ENCODE data around the gene COLQ. TPM values are rescaled to one million over a fixed set of nuclear protein-coding genes. Genes with fewer than 3 reads are reported as not detected.
"Not testable (repeated sequence)": the region's sequence is repeated elsewhere in the genome, so short reads cannot be mapped to it uniquely, and the experiment has no call there.

Gene COLQ
- 0.81 TPM for total RNA-seq

DNA sequence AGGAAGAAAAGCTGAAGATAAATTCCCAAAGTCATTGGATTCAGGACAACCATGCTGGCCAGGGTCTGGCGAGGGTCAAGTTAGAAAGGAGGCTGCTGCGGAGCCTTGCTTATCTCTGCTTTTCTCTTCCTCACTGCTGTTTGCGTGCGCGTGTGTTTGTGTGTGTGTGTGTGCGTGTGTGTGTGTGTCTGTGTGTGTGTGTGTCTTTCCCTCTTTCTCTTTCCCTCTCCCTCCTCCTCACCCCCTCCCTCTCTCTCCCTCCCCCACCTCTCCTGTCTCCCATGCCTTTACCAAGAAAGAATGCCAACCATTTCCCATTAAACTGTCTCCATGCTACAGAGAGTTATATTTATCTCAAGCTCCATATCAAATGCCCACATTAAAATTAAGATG lies at the start of gene COLQ:
Gene COLQ, minus strand, starts transcription at position 134 of the 393 bp plus-strand sequence. Its CDS starts 81 bp downstream, at position 53.
- DNase-seq (ENCODE audit: low read depth in 2 of 3, low spot score in 2 of 3), result no peak

DNA sequence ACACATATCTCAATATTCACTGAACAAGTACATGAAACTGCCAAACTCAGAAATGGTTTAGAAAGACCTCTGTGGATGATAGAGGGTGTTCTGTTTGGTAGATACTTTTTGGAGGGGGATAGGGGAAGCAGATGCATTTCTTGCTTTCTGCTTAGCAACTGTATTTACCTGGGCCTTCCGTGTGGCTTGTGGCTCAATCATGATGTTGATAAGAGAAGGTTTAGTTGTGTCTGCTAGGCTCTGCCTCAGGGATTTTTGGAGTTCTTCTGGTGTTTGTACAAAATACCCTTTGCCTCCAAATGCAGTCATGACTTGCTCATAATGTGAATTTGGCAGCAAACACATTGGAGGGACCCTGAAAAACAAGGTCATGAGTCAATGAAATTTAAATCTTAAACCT lies 41.7 kb upstream of the COLQ start:
- DNase-seq (ENCODE audit: low read depth in 2 of 3, low spot score in 2 of 3), result no peak

DNA sequence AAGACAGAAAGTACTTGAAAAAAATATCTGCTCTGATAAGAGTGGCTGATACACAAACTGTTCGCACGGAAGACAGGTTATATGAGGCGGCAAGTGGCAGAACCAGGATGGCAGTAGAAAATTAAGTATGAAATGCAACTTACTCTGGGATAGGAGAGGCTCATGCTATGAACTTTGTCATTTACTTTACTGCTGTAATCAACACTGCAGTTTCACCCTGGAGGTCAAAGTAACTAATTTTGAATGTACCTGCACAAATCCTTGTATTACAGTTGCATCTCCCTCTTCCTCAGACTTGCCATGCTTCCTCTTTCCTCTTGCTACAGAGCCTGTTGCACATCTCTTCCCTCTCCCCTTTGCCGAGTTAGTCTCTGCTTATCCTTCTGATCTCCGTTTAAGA lies 41.1 kb upstream of the COLQ start:
- no peak for DNase-seq (ENCODE audit: low read depth in 2 of 3, low spot score in 2 of 3)

DNA sequence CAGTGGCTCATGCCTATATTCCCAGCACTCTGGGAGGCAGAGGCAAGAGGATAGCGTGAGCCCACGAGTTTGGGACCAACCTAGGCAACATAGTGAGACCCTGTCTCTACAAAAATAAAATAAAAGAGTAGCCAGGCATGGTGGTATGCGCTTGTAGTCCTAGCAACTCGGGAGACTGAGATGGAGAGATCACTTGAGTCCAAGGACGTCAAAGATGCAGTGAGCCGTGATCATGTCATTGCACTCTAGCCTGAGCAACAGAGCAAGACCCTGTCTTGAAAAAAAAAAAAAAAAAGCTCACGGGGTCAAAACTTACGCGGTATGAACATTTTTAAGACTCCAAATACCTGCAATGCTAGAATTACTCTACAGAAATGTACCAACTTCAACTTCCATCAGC lies 37.1 kb upstream of the COLQ start:
- DNase-seq (ENCODE audit: low read depth in 2 of 3, low spot score in 2 of 3), result no peak

DNA sequence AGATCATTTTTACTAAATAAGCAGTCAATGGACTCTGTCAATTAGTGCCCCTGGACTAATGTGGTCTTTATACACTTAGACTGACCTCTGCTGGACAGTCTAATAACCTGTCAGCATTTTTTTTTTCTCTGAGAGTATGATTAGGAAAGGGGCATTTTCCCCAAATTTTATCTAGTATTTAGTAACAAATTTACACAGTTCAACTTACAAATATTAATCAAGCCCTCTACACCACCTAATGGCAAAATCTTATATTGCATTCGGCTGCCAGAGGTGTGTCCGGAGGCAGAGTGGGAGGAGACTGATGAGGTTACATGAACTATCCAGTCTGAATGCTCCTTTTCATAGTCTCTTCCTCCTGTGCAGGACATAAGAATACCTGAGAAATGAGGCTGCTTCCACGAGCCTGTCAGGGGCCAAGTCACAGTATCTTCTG lies 36.0 kb upstream of the COLQ start:
- DNase-seq (ENCODE audit: low read depth in 2 of 3, low spot score in 2 of 3), result peak; percentile 23 to 91 (median 77)

DNA sequence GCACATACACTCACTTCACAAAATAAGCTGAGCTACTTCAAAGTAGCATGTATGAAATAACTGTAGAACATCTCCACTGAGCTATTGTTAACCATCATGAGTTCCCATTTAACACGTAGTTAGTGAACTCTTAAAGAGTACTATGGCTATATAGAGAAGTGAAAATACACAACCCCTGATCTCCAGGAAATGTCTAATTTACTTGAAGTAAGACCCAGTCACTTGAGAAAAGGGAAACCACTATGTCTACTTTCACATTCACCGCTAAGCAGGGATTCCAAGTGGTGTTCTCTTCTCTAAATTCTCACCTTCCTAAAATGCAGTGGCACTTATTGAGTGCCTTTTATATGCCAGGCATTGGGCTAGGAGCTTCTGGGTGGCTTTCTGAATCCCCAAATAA lies 35.0 kb upstream of the COLQ start:
- peak in 2 of 3 donors; percentile 45 to 82 for DNase-seq (ENCODE audit: low read depth in 2 of 3, low spot score in 2 of 3)

DNA sequence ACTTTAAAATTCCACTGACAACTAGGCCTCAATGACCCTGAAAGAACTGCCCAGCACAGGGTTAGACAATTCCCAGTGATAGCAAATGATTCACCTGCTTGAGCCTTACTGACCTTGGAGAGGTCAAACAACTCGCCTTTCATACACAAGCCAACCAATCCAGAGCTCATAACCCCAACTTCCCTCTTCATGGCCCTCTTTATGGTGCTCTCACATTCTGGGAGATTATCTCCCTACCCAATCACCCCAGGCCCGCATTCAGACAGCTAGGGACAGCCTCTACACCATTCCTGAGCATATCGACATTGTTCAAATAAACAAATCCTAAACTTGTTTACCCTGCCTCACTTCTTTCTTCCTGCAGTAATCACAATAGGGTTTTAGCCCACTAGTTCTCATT lies 32.2 kb upstream of the COLQ start:
- no peak for DNase-seq (ENCODE audit: low read depth in 2 of 3, low spot score in 2 of 3)

DNA sequence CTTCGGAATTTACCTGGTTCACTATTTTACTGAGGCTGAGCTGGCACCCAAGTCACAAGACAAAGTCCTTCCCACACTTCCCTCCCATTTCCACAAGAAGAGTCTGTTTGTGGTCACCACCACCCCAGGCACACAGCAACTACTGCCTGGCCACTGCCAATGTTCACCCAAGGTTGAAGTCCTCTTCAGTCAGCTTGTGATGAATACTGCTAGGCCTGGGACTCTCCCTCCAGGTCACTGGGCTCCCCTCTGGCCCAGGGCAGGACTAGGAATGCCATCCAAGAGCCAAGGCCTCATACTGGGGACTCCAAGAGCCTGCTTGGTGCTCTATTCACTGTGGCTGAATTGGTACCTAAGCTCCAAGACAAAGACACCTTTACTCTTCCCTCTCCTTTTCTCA lies 30.4 kb upstream of the COLQ start:
- no peak for DNase-seq (ENCODE audit: low read depth in 2 of 3, low spot score in 2 of 3)

DNA sequence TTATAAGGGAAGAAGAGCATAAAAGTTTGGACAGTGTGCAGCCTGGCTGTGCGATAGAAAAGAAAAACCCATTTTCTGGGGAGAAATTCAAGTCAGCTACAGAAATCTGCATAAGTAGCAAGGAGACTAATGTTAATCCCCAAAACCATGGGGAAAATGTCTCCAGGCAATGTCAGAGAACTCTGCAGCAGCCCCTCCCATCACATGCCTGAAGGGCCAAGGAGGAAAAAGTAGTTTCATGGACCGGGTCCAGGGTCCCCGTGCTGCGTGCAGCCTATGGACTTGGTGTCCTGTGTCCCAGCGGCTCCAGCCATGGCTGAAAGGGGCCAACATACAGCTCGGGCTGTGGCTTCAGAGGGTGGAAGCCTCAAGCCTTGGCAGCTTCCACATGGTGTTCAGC lies 28.3 kb upstream of the COLQ start:
- no peak for DNase-seq (ENCODE audit: low read depth in 2 of 3, low spot score in 2 of 3)

DNA sequence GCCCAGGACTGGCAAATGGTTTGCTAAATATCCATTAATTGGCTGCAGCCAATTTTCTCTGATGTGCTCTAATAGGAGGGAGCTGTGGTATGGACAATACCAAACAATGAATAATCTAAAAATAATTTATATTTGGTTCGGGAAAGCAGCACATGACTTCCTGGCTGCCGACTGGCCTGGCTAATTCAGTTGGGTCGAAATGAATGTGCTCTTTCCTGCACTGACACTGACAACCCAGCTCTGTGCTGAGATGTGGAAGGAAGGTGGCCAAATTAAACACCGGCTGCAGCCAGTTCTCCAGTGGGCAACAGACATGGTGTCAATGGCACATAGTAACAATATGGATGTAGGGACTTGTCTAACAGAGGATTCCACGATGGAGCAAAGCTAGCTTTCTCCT lies 21.1 kb upstream of the COLQ start:
- no peak for DNase-seq (ENCODE audit: low read depth in 2 of 3, low spot score in 2 of 3)

DNA sequence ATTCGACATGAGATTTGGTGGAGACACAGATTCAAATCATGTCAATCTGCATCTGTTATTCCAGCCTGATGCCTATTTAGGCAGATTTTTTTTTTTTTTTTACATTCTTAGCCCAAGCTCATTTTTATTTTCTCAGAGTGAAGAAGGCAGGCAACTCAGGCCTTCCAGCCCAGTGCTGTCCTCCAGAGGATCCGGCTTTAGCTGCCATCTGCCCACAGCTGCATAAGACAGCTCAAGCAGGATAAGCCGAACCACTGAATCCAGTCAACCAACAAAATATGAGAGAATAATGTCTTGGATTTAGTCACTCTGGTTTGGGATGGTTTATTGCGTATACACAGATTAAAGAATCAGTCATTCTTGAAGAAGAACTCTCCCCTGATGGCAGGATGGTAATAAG lies 19.9 kb upstream of the COLQ start:
- DNase-seq (ENCODE audit: low read depth in 2 of 3, low spot score in 2 of 3), result no peak

DNA sequence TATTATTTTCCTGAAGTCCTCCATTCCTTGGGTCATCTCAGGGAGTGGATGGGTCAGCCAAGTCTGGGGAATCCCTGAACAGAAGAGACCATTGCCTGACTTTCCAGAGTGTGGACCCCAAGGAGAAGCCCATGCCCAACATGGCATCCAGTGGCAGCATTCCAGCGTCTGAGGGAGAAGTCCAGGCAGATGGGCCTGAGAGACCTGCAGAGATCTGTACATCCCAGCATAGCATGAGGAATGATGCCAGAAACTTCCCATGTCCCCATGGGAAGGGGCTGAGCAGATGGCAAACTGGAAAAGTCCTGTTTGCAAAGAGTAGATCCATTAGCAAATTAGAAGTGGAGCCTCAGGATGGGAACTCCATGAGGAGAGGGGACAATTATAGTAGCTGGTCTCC lies 17.6 kb upstream of the COLQ start:
- no peak for DNase-seq (ENCODE audit: low read depth in 2 of 3, low spot score in 2 of 3)

DNA sequence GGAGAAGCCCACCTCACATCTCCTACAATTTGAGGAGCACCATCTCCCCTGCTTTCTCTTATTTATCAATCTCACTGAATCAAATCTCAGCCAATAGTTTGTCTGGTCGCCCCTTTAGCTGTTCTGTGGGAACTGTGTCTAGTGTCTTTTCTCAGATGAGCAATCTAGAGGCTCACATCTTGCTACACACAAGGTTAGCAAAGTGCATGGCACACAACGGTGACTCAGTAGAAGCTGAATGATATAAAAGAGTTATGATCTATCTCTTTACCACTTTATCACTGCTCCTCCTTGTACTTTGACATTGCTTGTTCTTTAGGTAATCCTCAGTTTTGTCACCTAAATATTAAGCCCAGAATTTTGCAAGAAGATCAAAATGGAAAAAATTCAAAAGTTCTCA lies 16.8 kb upstream of the COLQ start:
- no peak for DNase-seq (ENCODE audit: low read depth in 2 of 3, low spot score in 2 of 3)

DNA sequence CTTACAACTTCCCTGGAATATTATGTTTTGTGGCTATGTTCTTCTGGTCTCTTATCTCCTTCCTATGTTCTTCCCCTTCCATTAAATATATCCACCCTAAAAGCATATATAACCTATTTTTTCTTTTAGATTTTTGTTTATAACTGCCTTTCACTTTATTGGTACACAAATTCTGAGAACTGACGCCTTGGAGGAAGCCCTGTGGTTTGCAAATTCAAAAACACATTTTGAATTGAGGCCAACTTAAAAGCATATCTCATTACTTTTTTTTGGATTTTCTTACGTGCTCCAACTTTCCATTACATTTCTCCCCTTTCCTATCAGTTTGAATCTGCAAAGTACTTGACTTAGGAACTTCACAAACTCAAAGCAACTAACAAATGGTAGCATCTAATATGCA lies 15.3 kb upstream of the COLQ start:
- no peak for DNase-seq (ENCODE audit: low read depth in 2 of 3, low spot score in 2 of 3)

DNA sequence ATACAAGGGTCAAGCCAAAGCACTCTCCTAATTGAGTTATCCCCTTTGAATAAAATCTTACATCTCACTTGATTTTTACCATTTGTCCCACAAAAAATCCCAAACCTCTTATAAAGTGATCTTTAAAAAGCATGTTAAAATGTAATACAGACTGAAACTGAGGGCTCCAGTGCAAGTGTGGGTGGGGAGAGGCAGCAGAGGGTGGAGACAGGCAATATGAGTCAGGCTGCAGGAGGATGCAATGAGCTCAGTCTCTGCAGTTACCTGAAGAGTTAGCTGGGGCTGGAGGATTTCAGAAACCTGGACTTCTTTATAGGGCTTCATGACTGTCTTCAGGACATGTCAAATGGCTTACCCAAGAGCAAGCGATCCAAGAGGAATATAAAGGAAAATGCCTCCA lies 14.2 kb upstream of the COLQ start:
- no peak for DNase-seq (ENCODE audit: low read depth in 2 of 3, low spot score in 2 of 3)

DNA sequence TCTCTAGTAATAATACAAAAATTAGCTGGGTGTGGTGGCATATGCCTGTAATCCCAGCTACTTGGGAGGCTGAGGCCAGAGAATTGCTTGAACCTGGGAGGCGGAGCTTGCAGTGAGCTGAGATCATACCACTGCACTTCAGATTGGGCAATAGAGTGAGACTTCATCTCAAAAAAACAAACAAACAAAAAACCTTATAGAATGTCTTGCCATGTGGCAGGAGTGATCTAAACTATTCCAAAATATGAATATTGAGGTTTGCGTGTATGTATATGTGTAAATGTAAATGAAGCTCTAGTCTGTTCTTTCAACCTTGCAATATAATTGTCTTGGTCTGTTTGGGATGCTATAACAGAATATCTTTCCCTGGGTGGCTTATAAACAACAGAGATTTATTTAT lies 11.1 kb upstream of the COLQ start:
- not testable (repeated sequence) for DNase-seq (ENCODE audit: low read depth in 2 of 3, low spot score in 2 of 3)

DNA sequence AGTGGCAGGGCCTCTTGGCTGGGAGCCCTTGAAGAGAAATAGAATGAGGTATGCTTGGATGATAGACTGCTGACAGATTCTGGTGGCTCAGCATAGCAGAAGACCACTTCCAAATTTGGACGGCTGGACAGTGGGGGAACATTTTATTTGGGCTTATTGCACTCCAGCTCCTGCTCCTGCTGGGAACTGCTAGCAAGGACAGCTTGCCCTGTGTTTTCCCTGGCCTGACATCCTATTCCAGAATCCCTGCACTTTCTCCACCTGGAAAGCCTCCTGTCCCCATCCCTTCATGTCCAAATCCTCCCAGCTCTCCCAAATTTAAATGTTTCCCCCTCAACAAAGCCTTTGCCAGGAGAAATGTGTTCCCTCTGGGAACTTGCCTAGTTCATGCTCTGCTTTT lies 9.8 kb upstream of the COLQ start:
- DNase-seq (ENCODE audit: low read depth in 2 of 3, low spot score in 2 of 3), result no peak

DNA sequence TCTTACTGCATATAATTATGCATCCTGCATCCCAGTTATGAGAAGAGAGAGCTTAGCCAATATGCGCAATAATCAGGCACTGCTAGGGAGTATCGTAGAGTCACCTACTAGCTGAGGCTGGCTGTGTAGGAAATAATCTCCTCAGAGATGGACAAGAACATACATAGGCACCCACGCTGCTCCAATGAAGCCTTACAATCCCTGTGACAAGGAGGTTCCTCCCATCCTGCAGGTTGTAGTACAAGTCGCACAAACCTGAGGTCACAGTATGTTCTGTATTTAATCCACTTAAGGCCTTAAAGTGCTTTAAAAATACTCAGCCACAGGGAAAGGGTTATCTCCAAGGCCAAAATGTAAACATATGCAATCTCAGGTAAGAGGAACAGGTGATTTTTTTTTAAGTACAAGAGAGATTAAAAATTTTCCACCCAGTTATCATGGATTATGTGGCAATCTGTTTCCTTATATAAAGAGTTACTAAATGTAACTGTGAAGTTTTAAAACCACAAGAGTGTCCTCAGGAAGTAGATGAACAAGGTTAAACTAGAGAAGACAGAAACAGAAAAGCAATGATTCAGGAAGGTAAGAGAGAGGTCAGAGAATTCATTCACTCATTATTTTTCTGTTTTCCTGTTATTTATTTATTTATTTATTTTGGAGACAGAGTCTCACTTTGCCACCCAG lies 7.5 kb upstream of the COLQ start:
- no peak for DNase-seq (ENCODE audit: low read depth in 2 of 3, low spot score in 2 of 3)

DNA sequence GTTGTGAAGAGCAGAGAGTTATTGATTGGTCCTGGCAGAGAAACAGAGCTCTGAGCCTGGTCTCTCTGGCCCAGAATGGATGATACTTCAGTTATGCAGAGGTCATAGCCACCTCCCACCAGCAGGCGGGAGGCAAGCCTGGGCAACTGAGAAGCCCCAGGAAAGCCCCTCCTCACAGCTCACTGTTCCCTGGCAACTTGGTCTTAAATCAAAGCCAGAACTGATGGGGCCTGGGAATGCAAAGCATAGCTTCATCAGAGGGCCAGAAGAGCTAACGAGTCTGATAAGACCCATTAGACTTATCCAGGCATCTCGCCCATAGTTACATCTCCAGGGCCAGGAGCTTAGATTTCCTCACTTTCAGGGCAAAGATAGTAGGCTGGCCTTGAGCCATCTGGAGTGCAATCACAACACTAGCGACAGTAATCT lies 5.5 kb upstream of the COLQ start:
- DNase-seq (ENCODE audit: low read depth in 2 of 3, low spot score in 2 of 3), result no peak

DNA sequence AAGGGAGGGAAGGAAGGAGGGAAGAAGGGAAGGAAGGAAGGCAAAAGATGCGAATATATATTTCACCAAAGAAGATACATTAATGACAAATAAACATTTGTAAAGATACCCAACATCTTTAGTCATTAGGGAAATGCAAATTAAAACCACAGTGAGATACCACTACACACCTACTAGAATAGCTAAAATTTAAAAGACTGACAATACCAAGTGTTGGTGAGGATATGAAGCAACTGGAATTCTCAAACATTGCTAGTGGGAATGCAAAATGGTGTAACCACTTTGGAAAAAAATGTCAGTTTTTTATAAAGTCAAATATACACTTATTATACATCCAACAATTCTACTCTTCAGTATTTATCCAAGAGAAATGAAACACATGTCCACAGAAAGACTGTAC lies 4.3 kb upstream of the COLQ start:
- DNase-seq (ENCODE audit: low read depth in 2 of 3, low spot score in 2 of 3), result no peak

DNA sequence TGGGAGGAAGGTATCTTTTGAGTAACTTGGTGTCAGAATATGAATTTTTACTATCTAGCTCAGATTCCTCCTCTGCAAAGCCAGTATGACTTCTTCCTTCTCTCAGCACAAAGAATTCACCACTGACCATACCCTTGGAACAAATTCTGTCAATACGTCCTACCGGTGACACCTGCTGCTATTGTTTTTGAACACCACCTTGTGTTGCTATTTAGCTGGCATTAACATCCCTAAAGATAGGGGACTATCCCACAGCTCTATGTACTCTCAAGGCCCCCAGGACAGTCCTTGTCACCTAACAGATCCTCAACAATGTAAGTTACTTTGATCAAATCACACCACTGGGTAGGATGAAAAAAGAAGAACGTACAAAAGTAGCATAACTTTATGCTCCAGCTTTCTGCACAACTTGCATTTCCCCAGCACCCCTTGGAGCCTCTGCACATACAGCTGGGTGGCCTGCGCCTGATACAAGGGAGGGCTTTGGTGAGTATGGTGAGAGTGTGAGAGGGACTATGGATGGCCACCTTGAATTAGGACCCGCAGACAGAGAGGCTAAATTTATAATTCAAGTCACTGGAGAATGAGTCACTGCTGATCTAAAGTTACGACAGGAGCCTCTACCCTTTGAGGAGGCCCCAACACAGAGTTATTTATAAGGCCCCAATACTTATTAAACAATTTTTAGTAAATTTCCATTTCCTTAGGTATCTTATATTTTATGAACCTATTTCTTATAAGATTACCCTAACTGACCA lies 2.3 kb upstream of the COLQ start:
- no peak for DNase-seq (ENCODE audit: low read depth in 2 of 3, low spot score in 2 of 3)

DNA sequence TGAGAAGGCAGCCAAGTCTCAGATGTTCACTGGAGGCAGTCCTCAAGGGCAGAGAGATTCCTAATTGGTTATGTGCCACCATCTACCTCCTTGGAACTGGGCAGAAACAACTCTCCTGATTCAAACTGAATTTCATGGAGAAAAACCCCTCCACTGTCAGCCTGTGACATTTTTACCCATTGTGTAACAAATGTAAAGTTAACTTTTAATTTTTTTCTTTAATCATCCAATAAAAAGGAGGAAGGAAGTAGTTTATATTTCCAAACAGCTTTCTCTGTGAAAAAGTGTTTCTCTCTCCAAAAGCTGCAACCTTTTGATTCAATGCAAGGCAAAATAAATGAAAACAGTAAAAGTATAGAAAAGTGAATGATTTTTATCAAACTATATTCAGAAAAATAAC lies 510 bp upstream of the COLQ start:
- no peak for DNase-seq (ENCODE audit: low read depth in 2 of 3, low spot score in 2 of 3)

Data from hematopoietic multipotent progenitor cell (in vitro differentiated cells).